GM19099 (cell line): ENCODE data around the gene HEY2.

Source experiments
- POLR2A ChIP-seq: IDR thresholded peaks from 3 replicates; pipeline ENCODE4 v1.6.1; 2011; ENCODE audit warnings: low read depth; ENCODE audit not compliant: insufficient read length; ENCODE audit errors: extremely low read depth

The HEY2 gene

GRCh38 chr6:125738276-125738675, 11.2 kb upstream of the HEY2 start:
- no peak for TF ChIP-seq POLR2A

GRCh38 chr6:125739364-125739763, 10.1 kb upstream of the HEY2 start:
- no peak for TF ChIP-seq POLR2A

GRCh38 chr6:125741336-125741735, 8.1 kb upstream of the HEY2 start:
- no peak for TF ChIP-seq POLR2A

- no peak for TF ChIP-seq POLR2A
Measured at GRCh38 chr6:125742024-125742423, 7.4 kb upstream of the HEY2 start.

GRCh38 chr6:125742464-125743120, 6.8 kb upstream of the HEY2 start:
- TF ChIP-seq POLR2A: no peak

- TF ChIP-seq POLR2A: no peak
Measured at GRCh38 chr6:125743604-125744003, 5.8 kb upstream of the HEY2 start.

- TF ChIP-seq POLR2A: no peak
Measured at GRCh38 chr6:125745281-125746018, 4.0 kb upstream of the HEY2 start.

- TF ChIP-seq POLR2A: no peak
Measured at GRCh38 chr6:125746019-125746414, 3.4 kb upstream of the HEY2 start.

GRCh38 chr6:125746731-125747588, 2.5 kb upstream of the HEY2 start:
- TF ChIP-seq POLR2A: no peak

GRCh38 chr6:125747589-125748405, 1.6 kb upstream of the HEY2 start:
- no peak for TF ChIP-seq POLR2A

GRCh38 chr6:125748406-125749172, 843 bp upstream of the HEY2 start:
- no peak for TF ChIP-seq POLR2A

- TF ChIP-seq POLR2A: no peak
Measured at GRCh38 chr6:125749865-125750691, 646 bp downstream of the HEY2 start.

GRCh38 chr6:125750692-125751333, 1.4 kb downstream of the HEY2 start:
- no peak for TF ChIP-seq POLR2A
